GM18517 (cell line): ENCODE results near the gene CNN3.
A peak's percentile ranks its signal among the peaks of the same experiment; 100 is the strongest.

Experiments
- ATAC-seq: cut with Tn5 transposase; IDR thresholded peaks from one replicate; pipeline ENCODE4 v1.9.1; 2021; ENCODE audit warnings: mild to moderate bottlenecking, moderate library complexity; ENCODE audit not compliant: unreplicated experiment

Gene CNN3

DNA sequence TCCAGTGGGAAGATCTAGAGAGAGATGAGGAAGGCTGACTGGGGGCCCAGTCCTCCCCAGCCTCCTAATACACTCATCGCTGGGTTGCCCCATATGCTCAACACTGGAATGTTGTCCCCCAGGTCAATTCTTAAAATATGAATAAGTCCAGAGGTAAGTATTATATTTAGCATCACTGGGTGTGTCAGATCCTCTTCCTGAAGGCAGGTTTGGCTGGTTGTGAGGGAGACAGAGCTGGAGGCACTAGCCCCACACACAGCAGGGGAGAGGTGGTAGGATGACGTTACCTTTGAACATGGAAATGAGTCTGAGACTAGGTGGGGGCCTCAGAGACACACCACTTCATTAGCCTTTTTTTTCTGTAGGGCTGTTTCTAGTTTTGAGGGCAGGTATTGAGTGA is 64.2 kb downstream of the CNN3 start:
- ATAC-seq, result no peak

DNA sequence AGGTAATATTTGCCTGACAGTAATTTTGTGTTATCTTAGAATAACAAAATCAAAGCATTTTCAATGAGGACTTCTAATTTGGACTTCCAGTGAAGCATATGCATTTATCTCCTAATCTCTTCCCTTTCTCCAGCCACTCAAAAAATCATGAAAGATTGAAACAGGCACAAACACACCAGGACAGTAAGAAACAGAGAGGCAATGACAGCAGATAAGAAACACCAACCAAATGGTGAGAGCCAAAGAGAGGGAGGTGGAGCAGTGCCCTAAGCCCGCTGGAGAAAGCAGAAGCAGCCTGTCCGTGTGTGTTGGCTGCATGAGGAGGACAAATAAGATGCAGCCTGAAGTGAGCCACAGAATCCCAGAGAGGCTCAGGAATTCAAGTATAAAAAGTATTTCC is 67.7 kb downstream of the CNN3 start:
- ATAC-seq, result no peak

DNA sequence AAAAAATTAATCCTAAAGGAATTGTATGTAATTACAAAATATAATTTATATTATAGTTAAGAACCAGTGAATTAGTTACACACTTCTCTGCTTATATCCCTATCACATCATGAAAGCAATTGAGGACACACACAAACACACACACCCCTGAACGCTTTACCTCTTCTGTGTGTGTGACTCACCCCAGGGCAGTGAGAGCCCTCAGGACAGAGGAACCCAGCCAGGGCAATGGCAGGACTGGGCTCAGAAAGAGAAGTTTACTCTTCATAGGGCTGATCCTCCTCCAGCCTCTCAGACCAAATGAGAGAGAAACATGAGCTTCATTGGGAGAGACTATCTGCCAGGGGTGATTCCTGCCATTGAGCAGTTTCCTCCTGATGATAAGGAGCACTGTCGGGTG is 68.6 kb downstream of the CNN3 start:
- ATAC-seq, result no peak

DNA sequence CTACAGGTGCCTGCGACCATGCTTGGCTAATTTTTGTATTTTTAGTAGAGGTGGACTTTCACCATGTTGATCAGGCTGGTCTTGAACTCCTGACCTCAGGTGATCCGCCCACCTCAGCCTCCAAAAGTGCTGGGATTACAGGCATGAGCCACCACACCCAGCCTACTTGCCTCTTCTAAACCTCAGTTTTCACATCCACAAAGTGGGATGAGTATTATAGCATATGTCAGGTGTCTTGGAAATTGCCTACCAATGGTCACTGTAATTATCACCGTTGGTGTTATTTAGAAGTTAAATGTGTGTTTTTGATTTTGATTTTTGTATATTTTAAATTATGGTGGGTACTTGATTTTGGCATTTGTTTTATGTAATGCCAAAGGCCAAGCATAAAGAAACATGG is 70.0 kb downstream of the CNN3 start:
- ATAC-seq, result no peak

DNA sequence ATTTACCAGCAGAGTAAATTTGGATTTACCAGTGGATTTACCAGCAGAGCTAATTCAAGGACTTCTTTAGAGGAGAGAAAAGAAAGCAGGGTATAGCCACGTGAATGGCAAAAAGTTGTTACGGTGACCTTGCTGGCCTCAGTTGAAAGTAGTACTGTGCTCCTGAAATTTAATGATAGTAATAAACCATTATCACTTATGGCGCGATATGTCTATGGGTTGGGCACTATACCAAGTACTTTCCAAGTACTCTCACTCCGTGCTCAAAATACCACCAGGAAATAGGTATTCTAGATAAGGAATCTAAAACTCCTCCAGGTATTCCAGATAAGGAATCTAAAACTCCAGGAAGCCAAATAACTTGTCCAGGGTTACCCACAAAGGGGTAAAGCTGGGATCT is 70.9 kb downstream of the CNN3 start:
- no peak for ATAC-seq

DNA sequence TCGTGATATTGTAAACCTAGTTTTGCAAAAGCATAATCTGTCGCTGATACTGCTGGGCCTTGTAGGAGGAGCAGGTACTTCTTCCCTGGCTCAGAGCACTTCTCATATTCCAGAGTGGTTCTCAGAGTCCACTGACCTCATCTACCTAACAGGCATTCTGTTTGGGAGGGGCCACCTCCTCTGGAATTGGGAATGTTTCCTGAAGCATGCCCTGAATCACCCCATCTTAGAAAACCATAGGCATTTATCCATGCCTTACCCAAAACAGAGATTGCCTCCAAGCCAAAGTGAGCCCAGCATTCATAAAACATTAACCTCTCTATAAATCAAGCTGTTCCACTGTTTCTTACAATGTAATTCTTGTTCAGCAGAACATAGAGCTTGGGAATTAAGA is 71.6 kb downstream of the CNN3 start:
- ATAC-seq, result no peak

DNA sequence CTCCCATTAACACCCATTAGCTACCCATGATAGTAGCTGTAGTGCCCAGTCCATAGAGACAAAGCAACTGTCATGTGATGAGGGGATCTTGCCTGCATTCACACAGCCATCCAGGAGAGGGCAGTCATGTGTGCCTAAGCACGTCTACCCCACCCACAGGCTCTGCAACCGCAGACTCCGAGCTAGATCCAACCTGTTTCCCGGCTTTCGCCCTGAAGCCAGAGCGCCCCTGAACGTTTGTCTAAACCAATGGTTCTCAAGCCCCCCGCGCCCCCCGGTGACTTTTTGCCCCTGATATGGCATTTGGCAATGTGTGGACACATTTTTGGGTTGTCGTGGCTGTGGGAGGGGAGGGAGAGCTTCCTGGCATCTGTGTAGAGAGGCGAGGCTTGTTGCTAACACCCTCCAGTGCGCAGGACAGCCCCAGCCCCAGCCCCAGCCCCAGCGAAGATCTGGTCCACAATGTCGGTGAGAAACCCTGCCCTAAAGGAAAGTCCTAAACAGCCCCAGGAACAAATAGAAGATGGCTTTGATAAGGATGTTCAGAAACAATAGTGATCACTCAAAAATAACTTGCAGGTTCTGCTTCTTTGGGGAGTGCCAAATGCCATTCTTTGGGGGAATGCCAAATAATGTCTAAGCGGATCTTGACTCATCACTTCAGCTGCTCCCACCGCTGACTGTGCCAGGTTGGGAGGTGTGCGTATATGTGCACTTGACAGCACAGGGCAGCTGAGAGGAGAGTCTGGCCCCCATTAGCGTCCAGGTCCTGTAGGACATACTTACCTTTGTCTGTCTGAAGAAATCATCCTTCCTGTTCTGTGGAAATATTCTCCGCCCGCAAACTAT is 72.2 kb downstream of the CNN3 start:
- ATAC-seq, result peak; percentile 99

DNA sequence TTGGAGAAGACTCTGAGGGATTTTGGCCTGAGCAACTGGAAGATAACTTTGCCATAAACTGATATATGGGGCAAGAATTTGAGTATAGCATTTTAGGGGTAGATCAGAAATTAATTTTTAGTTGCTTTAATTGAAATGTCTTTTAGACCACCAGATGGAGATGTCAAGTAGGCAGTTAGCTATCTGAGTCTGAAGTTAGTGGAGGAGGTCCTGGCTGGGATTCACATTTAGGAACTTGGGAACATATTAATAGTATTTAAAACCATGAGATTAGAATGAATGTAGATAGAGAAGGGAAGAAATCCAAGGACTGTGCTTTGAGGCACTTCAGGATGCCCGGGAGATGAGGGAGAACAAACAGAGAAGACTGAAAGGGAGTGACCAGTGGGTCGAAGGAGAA is 74.1 kb downstream of the CNN3 start:
- ATAC-seq, result no peak

DNA sequence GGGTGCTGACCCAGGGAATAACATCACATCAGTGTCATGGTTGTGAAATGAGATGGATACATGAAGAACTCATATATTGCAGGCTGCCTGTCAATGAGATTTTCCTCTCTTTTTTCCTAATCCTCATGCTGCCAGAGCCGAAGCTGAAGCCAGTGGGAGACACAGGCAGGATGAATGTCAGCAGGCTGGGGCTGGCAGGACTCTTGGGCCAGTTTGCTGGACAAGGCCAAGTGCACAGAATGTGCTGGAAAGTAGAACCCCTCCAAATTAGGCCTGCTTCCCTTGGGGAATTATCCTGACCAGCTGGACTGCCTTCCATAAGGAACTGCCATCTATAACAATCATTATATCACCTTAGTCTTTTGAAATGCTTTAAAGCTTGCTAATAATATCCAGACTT is 75.3 kb downstream of the CNN3 start:
- ATAC-seq, result no peak
